Right cardiac atrium (tissue), 5 donors: ENCODE results near the gene CALHM5. TPM values are rescaled to one million over a fixed set of nuclear protein-coding genes. Genes with fewer than 3 reads are reported as not detected.

Source experiments
- ATAC-seq, 2 donors: fragments of 200-7000 bp; cut with Tn5 transposase; one replicate each; pipeline versions ENCODE4 v1.8.0 to v1.9.1; 2020; ENCODE audit warnings: moderate library complexity in 2 of 2, mild to moderate bottlenecking in 1 of 2
- DNase-seq, 3 donors: peaks; one replicate each; pipeline ENCODE4 v3.0.0-alpha.2; 2020
- H3K27ac ChIP-seq: one replicate; pipeline ENCODE4 v1.5.1; 2013; ENCODE audit warnings: mild to moderate bottlenecking, low read length, control low read depth, moderate library complexity
- H3K27me3 ChIP-seq: one replicate; pipeline ENCODE4 v1.6.1; 2013; ENCODE audit not compliant: control insufficient read depth, insufficient read depth
- H3K4me1 ChIP-seq: one replicate; pipeline ENCODE4 v1.6.1; 2013; ENCODE audit warnings: low read length; ENCODE audit not compliant: control insufficient read depth, insufficient read depth
- H3K4me3 ChIP-seq: one replicate; pipeline ENCODE4 v1.5.1; 2013; ENCODE audit warnings: low read length, control low read depth
- H3K9me3 ChIP-seq: one replicate; pipeline ENCODE4 v1.6.1; 2013; ENCODE audit warnings: low read length; ENCODE audit not compliant: control insufficient read depth
- WGBS: extraction: QIAGEN DNeasy Blood & Tissue Kit; methylation state at CpG from one replicate; pipeline ENCODE4 v1.1.7; 2013; 5-methylcytosine and 5-hydroxymethylcytosine counted together
- intact Hi-C, 4 donors: fragments of 100-400 bp; cut with DNase I; formaldehyde crosslinking; loops; one replicate each; pipeline versions ENCODE4 v1.11.0 to v1.14.0; 2022 to 2023
- polyA plus RNA-seq: library from polyadenylated mRNA; stranded (reverse); fragments of 200-250 nt; gene quantifications from one replicate; pipeline ENCODE4 v1.2.3, GENCODE V29; 2013
- total RNA-seq, 4 donors: library from RNA; stranded (reverse); fragmentation: NEBNext Ultra II Directional; extraction: Animal tissue kit (Norgen Biotek cat#: 25700); gene quantifications; one replicate each; pipeline ENCODE4 v1.2.1, GENCODE V29; 2021
- donor health status: healthy with polysubstance abuse.
- donor health status: DM: no; HTN: yes; CAD: no.
- donor health status: DM: no; HTN: no; CAD: no.
- donor health status: DM: no; HTN: yes; CAD: no; lungs with severe emphysema.
- donor health status: DM: yes; HTN: yes; CAD: no.

Gene CALHM5
- total and polyA plus RNA-seq, 5 donors, result 1.2 to 2.8 (median 2.4) TPM

GRCh38 chr6:116564921-116565872, 53.8 kb downstream of the CALHM5 start:
- DNase-seq (peak; percentile 28 to 72 (median 72)), ATAC-seq (peak; percentile 61 to 69)
- intact Hi-C loops, result loop anchor here in 2 of 4 donors (10.0 kb wide), 1 partner anchor 290 kb away; the partner anchor contains the start of gene TSPYL1 (in 2 of the 2)
- 41% methylated on average over 42 of the region's 42 CpGs for WGBS
- H3K4me1 ChIP-seq, result no peaks in the 10 kb centered on the region
- H3K4me3 ChIP-seq, result peak overlapping the region; percentile 38
- H3K27ac ChIP-seq, result no peak overlapping the region
- no peaks in the 10 kb centered on the region for H3K27me3 ChIP-seq
- H3K9me3 ChIP-seq, result no peaks in the 10 kb centered on the region

- ATAC-seq, result no peak
- no peaks in the 10 kb centered on the region for H3K27me3 ChIP-seq
- peaks cover 3% of the 10 kb centered on the region for H3K4me1 ChIP-seq
- no peak overlapping the region for H3K4me3 ChIP-seq
- no peaks in the 10 kb centered on the region for H3K9me3 ChIP-seq
- H3K27ac ChIP-seq, result no peak overlapping the region
- intact Hi-C loops, result loop anchor here in 2 of 4 donors (10.0 kb wide), 1 partner anchor 293 kb away; the partner anchor contains the start of gene TSPYL1 (in 2 of the 2)
- DNase-seq, result no peak
Measured at GRCh38 chr6:116568111-116568510, 56.7 kb downstream of the CALHM5 start.

GRCh38 chr6:116568821-116569755, 57.6 kb downstream of the CALHM5 start:
- DNase-seq, result no peak
- peaks cover 3% of the 10 kb centered on the region for H3K4me1 ChIP-seq
- H3K27me3 ChIP-seq, result no peaks in the 10 kb centered on the region
- 66% methylated on average over 7 of the region's 7 CpGs for WGBS
- intact Hi-C loops, result loop anchor here in 2 of 4 donors (10.0 kb wide), 1 partner anchor 294 kb away; the partner anchor contains the start of gene TSPYL1 (in 2 of the 2)
- no peak overlapping the region for H3K4me3 ChIP-seq
- no peak for ATAC-seq
- no peak overlapping the region for H3K27ac ChIP-seq
- H3K9me3 ChIP-seq, result no peaks in the 10 kb centered on the region

GRCh38 chr6:116570856-116571682, 59.6 kb downstream of the CALHM5 start, which contains the start of gene RWDD1:
TSS of gene RWDD1 (plus strand) at chr6:116571504. CDS start at chr6:116571583, 79 bp downstream.
- WGBS, result under 1% methylated on average over 62 of the region's 62 CpGs
- ATAC-seq (peak; percentile 98), DNase-seq (peak; percentile 100)
- Histone ChIP-seq H3K4me3 (peak within 1 kb of the TSS; percentile 96), H3K9me3 (no peaks in the 10 kb centered on the region), H3K4me1 (peaks cover 3% of the 10 kb centered on the region), H3K27me3 (no peaks in the 10 kb centered on the region), H3K27ac (peak within 1 kb of the TSS; percentile 98)
- intact Hi-C loops, result no loop called here

- WGBS, result under 1% methylated on average over 12 of the region's 12 CpGs
- H3K9me3 ChIP-seq, result no peaks in the 10 kb centered on the region
- intact Hi-C loops, result no loop called here
- no peaks in the 10 kb centered on the region for H3K27me3 ChIP-seq
- no peak for DNase-seq
- H3K27ac ChIP-seq, result peak overlapping the region; percentile 98
- peak overlapping the region; percentile 96 for H3K4me3 ChIP-seq
- H3K4me1 ChIP-seq, result peaks cover 3% of the 10 kb centered on the region
- no peak for ATAC-seq
Measured at GRCh38 chr6:116571683-116572000, 60.2 kb downstream of the CALHM5 start.

GRCh38 chr6:116572162-116572561, 60.7 kb downstream of the CALHM5 start:
- no peaks in the 10 kb centered on the region for H3K9me3 ChIP-seq
- H3K27me3 ChIP-seq, result no peaks in the 10 kb centered on the region
- 4% methylated on average over 7 of the region's 7 CpGs for WGBS
- peak in 1 of 2 donors; percentile 33 for ATAC-seq
- H3K4me1 ChIP-seq, result peaks cover 3% of the 10 kb centered on the region
- H3K4me3 ChIP-seq, result peak overlapping the region; percentile 96
- no peak overlapping the region for H3K27ac ChIP-seq
- peak in 2 of 3 donors; percentile 45 to 46 for DNase-seq
- intact Hi-C loops, result no loop called here

Other genes with a start within 250 kb of the CALHM5 start
- 10 to 100 TPM; 90.2 to 98.2 (median 96.3) TPM for gene TSPYL1, start 231.7 kb upstream of the CALHM5 start, total RNA-seq
- gene TSPYL1, start 231.7 kb upstream of the CALHM5 start, polyA plus RNA-seq, result 34.9 TPM
- 10 to 100 TPM; 16.5 to 34.3 (median 24.9) TPM for gene DSE, start 140.7 kb upstream of the CALHM5 start, total RNA-seq
- gene DSE, start 140.7 kb upstream of the CALHM5 start, polyA plus RNA-seq, result 6.9 TPM
- gene CALHM6, start 50.3 kb upstream of the CALHM5 start, total RNA-seq, result 1 to 10 TPM; 3.0 to 4.8 (median 3.8) TPM
- 5.9 TPM for gene CALHM6, start 50.3 kb upstream of the CALHM5 start, polyA plus RNA-seq
- gene TRAPPC3L, start 34.0 kb downstream of the CALHM5 start, total RNA-seq, result under 1 TPM; 0.20 to 0.32 (median 0.23) TPM
- gene TRAPPC3L, start 34.0 kb downstream of the CALHM5 start, polyA plus RNA-seq, result 0.18 TPM
- gene CALHM4, start 42.1 kb downstream of the CALHM5 start, total RNA-seq, result under 1 TPM in 1 of 4 donors, not detected in 3; 0.26 TPM
- 0.20 TPM for gene CALHM4, start 42.1 kb downstream of the CALHM5 start, polyA plus RNA-seq
- gene RWDD1, start 59.9 kb downstream of the CALHM5 start, total RNA-seq, result 10 to 100 TPM; 57.2 to 68.6 (median 63.2) TPM
- gene RWDD1, start 59.9 kb downstream of the CALHM5 start, polyA plus RNA-seq, result 90.8 TPM
- under 1 TPM; 0.15 to 0.72 (median 0.20) TPM for gene RSPH4A, start 104.8 kb downstream of the CALHM5 start, total RNA-seq
- gene RSPH4A, start 104.8 kb downstream of the CALHM5 start, polyA plus RNA-seq, result 0.20 TPM
- 1 to 10 TPM; 4.2 to 6.6 (median 4.5) TPM for gene ZUP1, start 157.1 kb downstream of the CALHM5 start, total RNA-seq
- 3.5 TPM for gene ZUP1, start 157.1 kb downstream of the CALHM5 start, polyA plus RNA-seq
- 10 to 100 TPM; 11.4 to 15.2 (median 12.6) TPM for gene KPNA5, start 169.6 kb downstream of the CALHM5 start, total RNA-seq
- gene KPNA5, start 169.6 kb downstream of the CALHM5 start, polyA plus RNA-seq, result 3.1 TPM